K562 (cell line): Measurements from ENCODE around the gene AHSP. TPM values are rescaled to one million over a fixed set of nuclear protein-coding genes. Genes with fewer than 3 reads are reported as not detected.

Experiments used
- BACH1 ChIP-seq: fragments of 200-800 bp; sonication (Bioruptor generic); IDR thresholded peaks from 2 replicates; pipeline ENCODE4 v1.6.1; 2016; ENCODE audit warnings: missing genetic modification characterization, missing compliant biosample characterization
- E2F8 ChIP-seq: fragments of 450-650 bp; IDR thresholded peaks from 2 replicates; pipeline ENCODE4 v1.7.1; 2018; ENCODE audit warnings: mild to moderate bottlenecking, low read depth; ENCODE audit not compliant: partially characterized antibody
- GATA2 ChIP-seq: sonication (generic); formaldehyde crosslinking; IDR thresholded peaks from 2 replicates; pipeline ENCODE4 v1.4.0; 2020; ENCODE audit warnings: mild to moderate bottlenecking, missing genetic modification reagents
- HIVEP1 ChIP-seq: fragments of 250-450 bp; sonication (Bioruptor Pico); IDR thresholded peaks from 2 replicates; pipeline ENCODE4 v1.4.0; 2020; ENCODE audit warnings: mild to moderate bottlenecking
- HMG20B ChIP-seq: fragments of 250-450 bp; sonication (Bioruptor Pico); IDR thresholded peaks from 2 replicates; pipeline ENCODE4 v1.5.0; 2021; ENCODE audit warnings: mild to moderate bottlenecking
- HSF4 ChIP-seq: fragments of 250-450 bp; sonication (Bioruptor Pico); IDR thresholded peaks from 2 replicates; pipeline ENCODE4 v2.1.2; 2022; ENCODE audit warnings: mild to moderate bottlenecking, moderate library complexity, borderline replicate concordance
- KDM2B ChIP-seq: fragments of 250-450 bp; sonication (Bioruptor Pico); IDR thresholded peaks from 2 replicates; pipeline ENCODE4 v1.8.0; 2021; ENCODE audit warnings: mild to moderate bottlenecking, moderate library complexity
- LCOR ChIP-seq: sonication (generic); formaldehyde crosslinking; IDR thresholded peaks from 2 replicates; pipeline ENCODE4 v1.8.0; 2022; ENCODE audit warnings: mild to moderate bottlenecking, missing genetic modification reagents
- MAZ ChIP-seq, 2 experiments: fragments of 450-650 bp in 1 of 2; sonication (generic) in 1 of 2; formaldehyde crosslinking; IDR thresholded peaks in 1 of 2; conservative IDR thresholded peaks in 1 of 2; 2 replicates each; pipeline versions ENCODE4 v1.4.0 to v1.5.0; 2020; ENCODE audit warnings: mild to moderate bottlenecking in 1 of 2, missing genetic modification reagents in 1 of 2
- NFRKB ChIP-seq: fragments of 450-650 bp; IDR thresholded peaks from 2 replicates; pipeline ENCODE4 v1.6.1; 2016; ENCODE audit warnings: low read depth
- SIN3A ChIP-seq, 2 experiments: fragments of 150-350 bp in 1 of 2; IDR thresholded peaks; 2 replicates each; pipeline ENCODE4 v1.6.1; 2011 to 2016; ENCODE audit warnings: borderline replicate concordance in 2 of 2, low read depth in 2 of 2, low read length in 2 of 2, mild to moderate bottlenecking in 2 of 2, moderate library complexity in 2 of 2; ENCODE audit not compliant: control insufficient read depth in 1 of 2
- SMARCE1 ChIP-seq: fragments of 450-650 bp; IDR thresholded peaks from 2 replicates; pipeline ENCODE4 v1.7.1; 2016; ENCODE audit warnings: mild to moderate bottlenecking
- SRSF1 ChIP-seq: fragments of 200-400 bp; formaldehyde crosslinking; IDR thresholded peaks from 2 replicates; pipeline ENCODE4 v1.6.1; 2017; ENCODE audit warnings: mild to moderate bottlenecking, low read depth, low read length, moderate library complexity
- STAT5A ChIP-seq: IDR thresholded peaks from 2 replicates; pipeline ENCODE4 v1.6.1; 2012; ENCODE audit warnings: low read length, inconsistent platforms, borderline replicate concordance
- TFAM ChIP-seq: fragments of 250-450 bp; sonication (Bioruptor Pico); conservative IDR thresholded peaks from 2 replicates; pipeline ENCODE4 v1.5.0; 2021; ENCODE audit warnings: mild to moderate bottlenecking, moderate library complexity
- TSC22D4 ChIP-seq: fragments of 450-650 bp; IDR thresholded peaks from 2 replicates; pipeline ENCODE4 v1.6.1; 2016; ENCODE audit warnings: missing genetic modification characterization, missing biosample characterization, control low read depth
- XRCC4 ChIP-seq: IDR thresholded peaks from one replicate; pipeline ENCODE4 v1.6.1; 2011; ENCODE audit not compliant: insufficient read depth, insufficient read length; ENCODE audit errors: extremely low read depth
- ZNF146 ChIP-seq: IDR thresholded peaks from one replicate; pipeline ENCODE4 v1.6.1; 2018; ENCODE audit warnings: missing compliant biosample characterization; ENCODE audit not compliant: unreplicated experiment
- ZNF507 ChIP-seq: conservative IDR thresholded peaks from 2 replicates; pipeline ENCODE4 v1.6.1; 2017; ENCODE audit warnings: missing genetic modification characterization, missing compliant biosample characterization
- ZNF589 ChIP-seq: fragments of 200-800 bp; sonication (Bioruptor generic); IDR thresholded peaks from 2 replicates; pipeline ENCODE4 v1.6.1; 2016; ENCODE audit warnings: low read depth, missing genetic modification characterization, missing compliant biosample characterization
- ZNF644 ChIP-seq: fragments of 200-800 bp; sonication (Bioruptor generic); IDR thresholded peaks from 2 replicates; pipeline ENCODE4 v1.6.1; 2016; ENCODE audit warnings: low read depth, missing genetic modification characterization, missing compliant biosample characterization
- polyA plus RNA-seq, 8 experiments: library from polyadenylated mRNA; depleted of rRNA in 4 of 8; stranded (reverse) in 5 of 8; unstranded in 3 of 8; fragments of >200 nt; fragmentation: Nextera tagmentation in 2 of 8; fragmentation: Illumina TruSeq in 1 of 8; extraction: Ambion mirVana in 2 of 8; extraction: Trizol in 1 of 8; gene quantifications; 2 replicates each; pipeline versions ENCODE4 v1.2.1 to v1.2.3, GENCODE V29; 2011 to 2014; ENCODE audit warnings: inconsistent platforms in 1 of 8, missing spikeins in 1 of 8
- total RNA-seq, 7 experiments: library from RNA; depleted of rRNA in 6 of 7; stranded (reverse); fragments of >200 nt in 6 of 7; fragmentation: Illumina TruSeq in 2 of 7; extraction: Trizol in 2 of 7; gene quantifications; 2 replicates each; pipeline versions ENCODE4 v1.2.1 to v1.2.3, GENCODE V29; 2011 to 2021; ENCODE audit warnings: low replicate concordance in 1 of 7
- TF ChIP-seq, protein P1 (sequence below): fragments of 250-450 bp; sonication (Bioruptor Pico); IDR thresholded peaks from 2 replicates; pipeline ENCODE4 v1.5.0; 2021; ENCODE audit warnings: mild to moderate bottlenecking, borderline replicate concordance

AHSP gene
- total and polyA plus RNA-seq, 9 of the 15 experiments (the other 6 are each of a cell fraction or from before 2014, with no cell fraction given): 6.6 to 99.1 (median 25.8) TPM

GRCh38 chr16:31508706-31509195, 18.9 kb upstream of the AHSP start (continued):
- no peak for TF ChIP-seq E2F8
- TF ChIP-seq ZNF589 (CRISPR knock-in tag): 0 out of 2 replicates have a peak, but pooled peaks have one; percentile 42
- TF ChIP-seq HIVEP1 (CRISPR knock-in tag): no peak
- peak; percentile 71; the same call in 1 of the 2 replicates for TF ChIP-seq NFRKB
- no peak for TF ChIP-seq TSC22D4
- TF ChIP-seq LCOR: no peak
- TF ChIP-seq SIN3A (IDR thresholded peaks at IDR 0.05; ENCODE audit: borderline replicate concordance in 2 of 2, control insufficient read depth in 1 of 2, low read depth in 2 of 2, low read length in 2 of 2): peak in 1 of 2 experiments; percentile 9; a peak in 1 of 4 replicates
- no peak for TF ChIP-seq ZNF146
- TF ChIP-seq MAZ (CRISPR knock-in tag; conservative IDR thresholded peaks at IDR 0.05 in 1 of 2, IDR thresholded peaks at IDR 0.05 in 1 of 2): no peak
- no peak for TF ChIP-seq KDM2B
- no peak for TF ChIP-seq SMARCE1
- TF ChIP-seq GATA2 (CRISPR knock-in tag): 0 out of 2 replicates have a peak, but pooled peaks have one; percentile 25
- TF ChIP-seq STAT5A: no peak
- TF ChIP-seq BACH1 (tag): 0 out of 2 replicates have a peak, but pooled peaks have one; percentile 16
- no peak for TF ChIP-seq SRSF1
- TF ChIP-seq, protein P1, sequence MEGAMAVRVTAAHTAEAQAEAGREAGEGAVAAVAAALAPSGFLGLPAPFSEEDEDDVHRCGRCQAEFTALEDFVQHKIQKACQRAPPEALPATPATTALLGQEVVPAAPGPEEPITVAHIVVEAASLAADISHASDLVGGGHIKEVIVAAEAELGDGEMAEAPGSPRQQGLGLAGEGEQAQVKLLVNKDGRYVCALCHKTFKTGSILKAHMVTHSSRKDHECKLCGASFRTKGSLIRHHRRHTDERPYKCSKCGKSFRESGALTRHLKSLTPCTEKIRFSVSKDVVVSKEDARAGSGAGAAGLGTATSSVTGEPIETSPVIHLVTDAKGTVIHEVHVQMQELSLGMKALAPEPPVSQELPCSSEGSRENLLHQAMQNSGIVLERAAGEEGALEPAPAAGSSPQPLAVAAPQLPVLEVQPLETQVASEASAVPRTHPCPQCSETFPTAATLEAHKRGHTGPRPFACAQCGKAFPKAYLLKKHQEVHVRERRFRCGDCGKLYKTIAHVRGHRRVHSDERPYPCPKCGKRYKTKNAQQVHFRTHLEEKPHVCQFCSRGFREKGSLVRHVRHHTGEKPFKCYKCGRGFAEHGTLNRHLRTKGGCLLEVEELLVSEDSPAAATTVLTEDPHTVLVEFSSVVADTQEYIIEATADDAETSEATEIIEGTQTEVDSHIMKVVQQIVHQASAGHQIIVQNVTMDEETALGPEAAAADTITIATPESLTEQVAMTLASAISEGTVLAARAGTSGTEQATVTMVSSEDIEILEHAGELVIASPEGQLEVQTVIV (CRISPR knock-in tag): no peak
- TF ChIP-seq XRCC4: no peak
- TF ChIP-seq ZNF507 (tag): no peak
- no peak for TF ChIP-seq TFAM (CRISPR knock-in tag)
- TF ChIP-seq ZNF644 (tag): peak; percentile 18; the same call in 1 of the 2 replicates
- no peak for TF ChIP-seq HSF4
- no peak for TF ChIP-seq HMG20B
